ENCODE data around the gene ASB6.
"Not testable (repeated sequence)": the region's sequence is repeated elsewhere in the genome, so short reads cannot be mapped to it uniquely, and the experiment has no call there.

The ASB6 gene

GRCh38 chr9:129595903-129596540 lies 45.9 kb downstream of the ASB6 start:
- Histone ChIP-seq H2AK5ac (ENCODE audit: low read depth, low read length) (no peak overlapping the region), H3K27ac (replicated peaks; ENCODE audit: low read length) (peak overlapping the region; percentile 24), H3K9me3 (replicated peaks in 1 of 2; ENCODE audit: control insufficient read depth in 2 of 2, insufficient read depth in 1 of 2, low read depth in 1 of 2, low read length in 2 of 2) (no peaks in the 10 kb centered on the region), H3K18ac (ENCODE audit: low read length) (peak overlapping the region; percentile 55), H4K91ac (ENCODE audit: low read depth, low read length, poor library complexity) (no peak overlapping the region), H3K4ac (ENCODE audit: low read length) (no peak overlapping the region), H2BK15ac (ENCODE audit: low read length) (no peak overlapping the region), H3K14ac (ENCODE audit: low read length) (no peak overlapping the region), H2BK12ac (ENCODE audit: low read length) (peak overlapping the region; percentile 87), H3K79me1 (ENCODE audit: low read depth, low read length) (no peaks in the 10 kb centered on the region), H3K36me3 (replicated peaks in 1 of 2; ENCODE audit: control insufficient read depth in 2 of 2, insufficient read depth in 2 of 2, low read length in 2 of 2) (no peaks in the 10 kb centered on the region), H3K4me2 (ENCODE audit: insufficient read depth, low read length, poor library complexity, severe bottlenecking) (peak overlapping the region; percentile 90), H3K9ac (ENCODE audit: low read depth, low read length, poor library complexity) (no peak overlapping the region), H2BK120ac (ENCODE audit: low read depth, low read length) (no peak overlapping the region), H4K8ac (ENCODE audit: low read depth, low read length) (no peak overlapping the region), H3K23ac (ENCODE audit: low read depth, low read length, poor library complexity) (no peak overlapping the region), H3K4me3 (ENCODE audit: low read length in 2 of 2) (no peak overlapping the region), H3K27me3 (ENCODE audit: control insufficient read depth in 3 of 3, insufficient read depth in 3 of 3, low read depth in 1 of 3, low read length in 3 of 3) (no peaks in the 10 kb centered on the region), H3K4me1 (ENCODE audit: control insufficient read depth in 2 of 2, insufficient read depth in 1 of 2, low read depth in 1 of 2, low read length in 2 of 2) (peaks cover 21 to 23% of the 10 kb centered on the region in 2 donors), H2AFZ (ENCODE audit: low read length) (peak overlapping the region; percentile 92), H2BK5ac (ENCODE audit: low read length) (peak overlapping the region; percentile 91)
- no CpG with 5 or more reads among the region's 6 CpGs for WGBS, 2 donors (ENCODE audit: extremely low coverage in 2 of 2, insufficient read length in 2 of 2, insufficient replicate concordance in 1 of 2)
- DNase-seq (ENCODE audit: low spot score): no peak

- Histone ChIP-seq H3K23ac (ENCODE audit: low read depth, low read length, poor library complexity) (no peak overlapping the region), H4K8ac (ENCODE audit: low read depth, low read length) (no peak overlapping the region), H2AFZ (ENCODE audit: low read length) (no peak overlapping the region), H2BK5ac (ENCODE audit: low read length) (no peak overlapping the region), H2BK15ac (ENCODE audit: low read length) (no peak overlapping the region), H2AK5ac (ENCODE audit: low read depth, low read length) (peak overlapping the region; percentile 22), H3K4me1 (ENCODE audit: control insufficient read depth in 2 of 2, insufficient read depth in 1 of 2, low read depth in 1 of 2, low read length in 2 of 2) (peaks cover 21 to 23% of the 10 kb centered on the region in 2 donors), H2BK12ac (ENCODE audit: low read length) (no peak overlapping the region), H3K9ac (ENCODE audit: low read depth, low read length, poor library complexity) (no peak overlapping the region), H3K18ac (ENCODE audit: low read length) (no peak overlapping the region), H3K79me1 (ENCODE audit: low read depth, low read length) (no peaks in the 10 kb centered on the region), H3K36me3 (replicated peaks in 1 of 2; ENCODE audit: control insufficient read depth in 2 of 2, insufficient read depth in 2 of 2, low read length in 2 of 2) (no peaks in the 10 kb centered on the region), H3K9me3 (replicated peaks in 1 of 2; ENCODE audit: control insufficient read depth in 2 of 2, insufficient read depth in 1 of 2, low read depth in 1 of 2, low read length in 2 of 2) (no peaks in the 10 kb centered on the region), H3K27me3 (ENCODE audit: control insufficient read depth in 3 of 3, insufficient read depth in 3 of 3, low read depth in 1 of 3, low read length in 3 of 3) (no peaks in the 10 kb centered on the region), H3K27ac (replicated peaks; ENCODE audit: low read length) (no peak overlapping the region), H2BK120ac (ENCODE audit: low read depth, low read length) (no peak overlapping the region), H3K14ac (ENCODE audit: low read length) (no peak overlapping the region), H4K91ac (ENCODE audit: low read depth, low read length, poor library complexity) (no peak overlapping the region), H3K4me3 (ENCODE audit: low read length in 2 of 2) (no peak overlapping the region), H3K4me2 (ENCODE audit: insufficient read depth, low read length, poor library complexity, severe bottlenecking) (no peak overlapping the region), H3K4ac (ENCODE audit: low read length) (no peak overlapping the region)
- no CpG with 5 or more reads among the region's 5 CpGs for WGBS, 2 donors (ENCODE audit: extremely low coverage in 2 of 2, insufficient read length in 2 of 2, insufficient replicate concordance in 1 of 2)
- DNase-seq (ENCODE audit: low spot score): no peak
Measured at GRCh38 chr9:129595311-129595741, 46.6 kb downstream of the ASB6 start.

GRCh38 chr9:129594632-129595031 lies 47.3 kb downstream of the ASB6 start:
- H3K18ac ChIP-seq (ENCODE audit: low read length): no peak overlapping the region
- no peak overlapping the region for H2BK15ac ChIP-seq (ENCODE audit: low read length)
- no peak overlapping the region for H2BK12ac ChIP-seq (ENCODE audit: low read length)
- H3K79me1 ChIP-seq (ENCODE audit: low read depth, low read length): no peaks in the 10 kb centered on the region
- no peak overlapping the region for H3K9ac ChIP-seq (ENCODE audit: low read depth, low read length, poor library complexity)
- H3K9me3 ChIP-seq (replicated peaks in 1 of 2; ENCODE audit: control insufficient read depth in 2 of 2, insufficient read depth in 1 of 2, low read depth in 1 of 2, low read length in 2 of 2): no peaks in the 10 kb centered on the region
- H3K4ac ChIP-seq (ENCODE audit: low read length): no peak overlapping the region
- no peak for DNase-seq (ENCODE audit: low spot score)
- no peak overlapping the region for H3K4me3 ChIP-seq (ENCODE audit: low read length in 2 of 2)
- no peak overlapping the region for H4K91ac ChIP-seq (ENCODE audit: low read depth, low read length, poor library complexity)
- no peaks in the 10 kb centered on the region for H3K27me3 ChIP-seq (ENCODE audit: control insufficient read depth in 3 of 3, insufficient read depth in 3 of 3, low read depth in 1 of 3, low read length in 3 of 3)
- no peak overlapping the region for H2AFZ ChIP-seq (ENCODE audit: low read length)
- H3K23ac ChIP-seq (ENCODE audit: low read depth, low read length, poor library complexity): no peak overlapping the region
- H3K4me1 ChIP-seq (ENCODE audit: control insufficient read depth in 2 of 2, insufficient read depth in 1 of 2, low read depth in 1 of 2, low read length in 2 of 2): peaks cover 21 to 23% of the 10 kb centered on the region in 2 donors
- H2AK5ac ChIP-seq (ENCODE audit: low read depth, low read length): no peak overlapping the region
- H3K27ac ChIP-seq (replicated peaks; ENCODE audit: low read length): no peak overlapping the region
- H4K8ac ChIP-seq (ENCODE audit: low read depth, low read length): no peak overlapping the region
- no peak overlapping the region for H2BK120ac ChIP-seq (ENCODE audit: low read depth, low read length)
- H3K14ac ChIP-seq (ENCODE audit: low read length): no peak overlapping the region
- no CpG with 5 or more reads among the region's 7 CpGs for WGBS, 2 donors (ENCODE audit: extremely low coverage in 2 of 2, insufficient read length in 2 of 2, insufficient replicate concordance in 1 of 2)
- no peaks in the 10 kb centered on the region for H3K36me3 ChIP-seq (replicated peaks in 1 of 2; ENCODE audit: control insufficient read depth in 2 of 2, insufficient read depth in 2 of 2, low read length in 2 of 2)
- H3K4me2 ChIP-seq (ENCODE audit: insufficient read depth, low read length, poor library complexity, severe bottlenecking): no peak overlapping the region
- no peak overlapping the region for H2BK5ac ChIP-seq (ENCODE audit: low read length)

- H3K9me3 ChIP-seq (replicated peaks in 1 of 2; ENCODE audit: control insufficient read depth in 2 of 2, insufficient read depth in 1 of 2, low read depth in 1 of 2, low read length in 2 of 2); H2AFZ ChIP-seq (ENCODE audit: low read length); H3K27me3 ChIP-seq (ENCODE audit: control insufficient read depth in 3 of 3, insufficient read depth in 3 of 3, low read depth in 1 of 3, low read length in 3 of 3); H2AK5ac ChIP-seq (ENCODE audit: low read depth, low read length); H3K36me3 ChIP-seq (replicated peaks in 1 of 2; ENCODE audit: control insufficient read depth in 2 of 2, insufficient read depth in 2 of 2, low read length in 2 of 2); H2BK120ac ChIP-seq (ENCODE audit: low read depth, low read length); H3K23ac ChIP-seq (ENCODE audit: low read depth, low read length, poor library complexity); H3K4me3 ChIP-seq (ENCODE audit: low read length in 2 of 2); H3K18ac ChIP-seq (ENCODE audit: low read length); H2BK12ac ChIP-seq (ENCODE audit: low read length); H3K9ac ChIP-seq (ENCODE audit: low read depth, low read length, poor library complexity); H3K27ac ChIP-seq (replicated peaks; ENCODE audit: low read length); H2BK15ac ChIP-seq (ENCODE audit: low read length); H4K8ac ChIP-seq (ENCODE audit: low read depth, low read length); H3K4me2 ChIP-seq (ENCODE audit: insufficient read depth, low read length, poor library complexity, severe bottlenecking); H2BK5ac ChIP-seq (ENCODE audit: low read length); H4K91ac ChIP-seq (ENCODE audit: low read depth, low read length, poor library complexity); DNase-seq (ENCODE audit: low spot score); H3K14ac ChIP-seq (ENCODE audit: low read length); H3K4ac ChIP-seq (ENCODE audit: low read length); H3K79me1 ChIP-seq (ENCODE audit: low read depth, low read length): not testable (repeated sequence)
- WGBS, 2 donors (ENCODE audit: extremely low coverage in 2 of 2, insufficient read length in 2 of 2, insufficient replicate concordance in 1 of 2): no CpG with 5 or more reads among the region's 10 CpGs
- peaks cover 12 to 17% of the 10 kb centered on the region in 2 donors for H3K4me1 ChIP-seq (ENCODE audit: control insufficient read depth in 2 of 2, insufficient read depth in 1 of 2, low read depth in 1 of 2, low read length in 2 of 2)
Measured at GRCh38 chr9:129592790-129593189, 49.2 kb downstream of the ASB6 start.
